Measurements from ENCODE around the gene MPRIP.

DNA sequence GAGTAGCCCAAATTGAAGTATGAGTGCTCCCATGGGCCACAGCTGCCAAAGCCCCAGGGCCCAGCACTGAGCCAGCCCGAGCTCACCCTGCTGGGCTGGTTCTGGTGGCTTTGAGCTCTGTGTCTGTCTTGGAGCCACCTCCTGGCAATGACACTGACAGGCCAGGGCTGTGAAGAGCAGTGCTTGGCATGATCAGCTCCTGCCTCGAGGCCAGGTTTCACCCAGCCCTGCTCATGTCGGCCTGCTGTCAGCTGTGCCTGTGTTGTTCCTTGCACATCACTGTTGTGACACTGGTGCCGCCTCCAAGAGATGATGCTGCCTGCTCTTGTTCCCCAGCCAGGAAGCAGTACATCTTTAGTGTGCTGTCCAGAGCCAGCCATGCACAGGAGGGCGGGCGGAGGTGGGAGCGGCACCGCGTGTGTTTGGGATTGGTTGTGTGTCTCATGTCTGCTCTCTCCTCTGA is 137.9 kb downstream of the MPRIP start:
- TF ChIP-seq TAF1 (IDR thresholded peaks at IDR 0.05; ENCODE audit: low read depth, low read length) (no peak), POLR2AphosphoS5 (IDR thresholded peaks at IDR 0.05; ENCODE audit: low read depth, low read length) (no peak), POLR2A (IDR thresholded peaks at IDR 0.05; ENCODE audit: low read depth, low read length) (no peak), POU2F2 (IDR thresholded peaks at IDR 0.05; ENCODE audit: low read depth, low read length) (no peak)
